Activated T-helper 9 cell treated with anti-CD3 and anti-CD28 coated beads, Interleukin-2, amount 50 U/mL, for 16 hours (primary cell): ENCODE results near the gene NEUROD2.

Source experiments
- DNase-seq: peaks from one replicate; pipeline ENCODE4 v3.0.0-alpha.2; 2020; ENCODE audit warnings: low read depth

Gene NEUROD2

GRCh38 chr17:39618246-39618913, 10.7 kb upstream of the NEUROD2 start:
- DNase-seq = no peak

GRCh38 chr17:39617446-39618245, 9.9 kb upstream of the NEUROD2 start:
- DNase-seq = peak; percentile 38

GRCh38 chr17:39617100-39617445, 9.4 kb upstream of the NEUROD2 start:
- DNase-seq = no peak

- no peak for DNase-seq
Measured at GRCh38 chr17:39615434-39615833, 7.7 kb upstream of the NEUROD2 start.

GRCh38 chr17:39614545-39615157, 6.9 kb upstream of the NEUROD2 start:
- DNase-seq = no peak

- DNase-seq = no peak
Measured at GRCh38 chr17:39612935-39613464, 5.3 kb upstream of the NEUROD2 start.

- no peak for DNase-seq
Measured at GRCh38 chr17:39612291-39612894, 4.7 kb upstream of the NEUROD2 start.

GRCh38 chr17:39611401-39612112, 3.8 kb upstream of the NEUROD2 start:
- no peak for DNase-seq

GRCh38 chr17:39609416-39610025, 1.8 kb upstream of the NEUROD2 start:
- DNase-seq = no peak

GRCh38 chr17:39608142-39608981, 642 bp upstream of the NEUROD2 start:
- DNase-seq = no peak

- DNase-seq = no peak
Measured at GRCh38 chr17:39607057-39607850, 466 bp downstream of the NEUROD2 start.

- no peak for DNase-seq
Measured at GRCh38 chr17:39606434-39607056, 1.2 kb downstream of the NEUROD2 start.

- no peak for DNase-seq
Measured at GRCh38 chr17:39605492-39606433, 2.0 kb downstream of the NEUROD2 start.

GRCh38 chr17:39604911-39605491, 2.7 kb downstream of the NEUROD2 start:
- no peak for DNase-seq

- no peak for DNase-seq
Measured at GRCh38 chr17:39603304-39604016, 4.3 kb downstream of the NEUROD2 start.

- DNase-seq = no peak
Measured at GRCh38 chr17:39602533-39603303, 5.0 kb downstream of the NEUROD2 start.
